ENCODE results near the gene NODAL.

DNA sequence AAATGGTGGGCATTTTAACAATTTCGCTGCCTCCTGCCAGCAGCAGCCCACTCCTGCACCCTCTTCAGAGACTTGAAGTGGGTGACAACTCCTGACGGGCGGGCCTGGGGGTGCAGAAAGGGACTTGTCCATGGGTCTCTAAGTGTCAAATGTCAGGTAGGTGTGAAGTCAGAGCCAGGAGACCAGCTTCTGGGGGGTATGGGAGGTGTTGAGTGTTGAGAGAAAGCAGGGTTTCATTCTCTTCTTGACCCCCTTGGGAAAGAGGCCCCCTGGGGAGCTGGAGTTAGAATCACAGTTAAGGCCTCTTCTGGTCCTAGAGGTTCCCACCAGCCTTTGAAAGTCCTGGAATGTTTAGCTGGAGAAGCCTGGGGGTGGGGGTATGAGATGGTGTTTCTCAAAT, 25.5 kb upstream of the NODAL start:
- TF ChIP-seq, protein P1, sequence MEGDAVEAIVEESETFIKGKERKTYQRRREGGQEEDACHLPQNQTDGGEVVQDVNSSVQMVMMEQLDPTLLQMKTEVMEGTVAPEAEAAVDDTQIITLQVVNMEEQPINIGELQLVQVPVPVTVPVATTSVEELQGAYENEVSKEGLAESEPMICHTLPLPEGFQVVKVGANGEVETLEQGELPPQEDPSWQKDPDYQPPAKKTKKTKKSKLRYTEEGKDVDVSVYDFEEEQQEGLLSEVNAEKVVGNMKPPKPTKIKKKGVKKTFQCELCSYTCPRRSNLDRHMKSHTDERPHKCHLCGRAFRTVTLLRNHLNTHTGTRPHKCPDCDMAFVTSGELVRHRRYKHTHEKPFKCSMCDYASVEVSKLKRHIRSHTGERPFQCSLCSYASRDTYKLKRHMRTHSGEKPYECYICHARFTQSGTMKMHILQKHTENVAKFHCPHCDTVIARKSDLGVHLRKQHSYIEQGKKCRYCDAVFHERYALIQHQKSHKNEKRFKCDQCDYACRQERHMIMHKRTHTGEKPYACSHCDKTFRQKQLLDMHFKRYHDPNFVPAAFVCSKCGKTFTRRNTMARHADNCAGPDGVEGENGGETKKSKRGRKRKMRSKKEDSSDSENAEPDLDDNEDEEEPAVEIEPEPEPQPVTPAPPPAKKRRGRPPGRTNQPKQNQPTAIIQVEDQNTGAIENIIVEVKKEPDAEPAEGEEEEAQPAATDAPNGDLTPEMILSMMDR (conservative IDR thresholded peaks at IDR 0.05; ENCODE audit: low read depth, low read length): no peak
- TF ChIP-seq EZH2phosphoT487 (IDR thresholded peaks at IDR 0.05; ENCODE audit: borderline replicate concordance, low read length) (no peak), EZH2 (IDR thresholded peaks at IDR 0.05; ENCODE audit: low read length, unreplicated experiment) (no peak)
